ENCODE measurements around the gene DEPDC4.
"Not testable (repeated sequence)": the region's sequence is repeated elsewhere in the genome, so short reads cannot be mapped to it uniquely, and the experiment has no call there.

DEPDC4 gene

GRCh38 chr12:100267603-100268281 is 863 bp upstream of the DEPDC4 start:
- H3K36me3 ChIP-seq, result no peaks in the 10 kb centered on the region; the same call in 1 of the 2 replicates
- peak overlapping the region; percentile 94 for H3K27ac ChIP-seq
- no peaks in the 10 kb centered on the region for H3K27me3 ChIP-seq (ENCODE audit: insufficient read depth, low read depth, severe bottlenecking)
- peak overlapping the region; percentile 98 for H3K4me3 ChIP-seq (ENCODE audit: low read depth, low read length)
- no peaks in the 10 kb centered on the region for H3K9me3 ChIP-seq (ENCODE audit: severe bottlenecking)
- no peak for TF ChIP-seq CTCF (IDR thresholded peaks at IDR 0.05; ENCODE audit: low read depth, low read length)
- peak; percentile 25 for DNase-seq

GRCh38 chr12:100266585-100266834 is 369 bp downstream of the DEPDC4 start:
- no peaks in the 10 kb centered on the region for H3K27me3 ChIP-seq (ENCODE audit: insufficient read depth, low read depth, severe bottlenecking)
- no peaks in the 10 kb centered on the region for H3K9me3 ChIP-seq (ENCODE audit: severe bottlenecking)
- DNase-seq, result peak; percentile 94
- peak overlapping the region; percentile 94 for H3K27ac ChIP-seq
- TF ChIP-seq CTCF (IDR thresholded peaks at IDR 0.05; ENCODE audit: low read depth, low read length), result no peak
- H3K4me3 ChIP-seq (ENCODE audit: low read depth, low read length), result peak overlapping the region; percentile 98
- H3K36me3 ChIP-seq, result no peaks in the 10 kb centered on the region; the same call in 1 of the 2 replicates

GRCh38 chr12:100265732-100266584 is 921 bp downstream of the DEPDC4 start:
- Histone ChIP-seq H3K27me3 (ENCODE audit: insufficient read depth, low read depth, severe bottlenecking) (no peaks in the 10 kb centered on the region), H3K4me3 (ENCODE audit: low read depth, low read length) (peak overlapping the region; percentile 98), H3K9me3 (ENCODE audit: severe bottlenecking) (no peaks in the 10 kb centered on the region), H3K27ac (peak overlapping the region; percentile 94), H3K36me3 (no peaks in the 10 kb centered on the region; the same call in 1 of the 2 replicates)
- no peak for TF ChIP-seq CTCF (IDR thresholded peaks at IDR 0.05; ENCODE audit: low read depth, low read length)
- no peak for DNase-seq

GRCh38 chr12:100265107-100265506 is 1.8 kb downstream of the DEPDC4 start:
- not testable (repeated sequence) for H3K36me3 ChIP-seq; H3K9me3 ChIP-seq (ENCODE audit: severe bottlenecking); H3K4me3 ChIP-seq (ENCODE audit: low read depth, low read length); H3K27ac ChIP-seq; H3K27me3 ChIP-seq (ENCODE audit: insufficient read depth, low read depth, severe bottlenecking); DNase-seq

- DNase-seq, result no peak
- Histone ChIP-seq H3K27me3 (ENCODE audit: insufficient read depth, low read depth, severe bottlenecking) (no peaks in the 10 kb centered on the region), H3K27ac (no peak overlapping the region), H3K9me3 (ENCODE audit: severe bottlenecking) (no peaks in the 10 kb centered on the region), H3K4me3 (ENCODE audit: low read depth, low read length) (no peak overlapping the region), H3K36me3 (no peaks in the 10 kb centered on the region; the same call in 1 of the 2 replicates)
- TF ChIP-seq CTCF (IDR thresholded peaks at IDR 0.05; ENCODE audit: low read depth, low read length), result no peak
These were observed 3.7 kb downstream of the DEPDC4 start for GRCh38 chr12:100263131-100263530.

GRCh38 chr12:100258127-100258526 is 8.8 kb downstream of the DEPDC4 start:
- H3K27me3 ChIP-seq (ENCODE audit: insufficient read depth, low read depth, severe bottlenecking), result no peaks in the 10 kb centered on the region
- DNase-seq, result no peak
- H3K4me3 ChIP-seq (ENCODE audit: low read depth, low read length), result no peak overlapping the region
- H3K27ac ChIP-seq, result no peak overlapping the region
- no peaks in the 10 kb centered on the region for H3K9me3 ChIP-seq (ENCODE audit: severe bottlenecking)
- H3K36me3 ChIP-seq, result no peaks in the 10 kb centered on the region; the same call in 1 of the 2 replicates
- no peak for TF ChIP-seq CTCF (IDR thresholded peaks at IDR 0.05; ENCODE audit: low read depth, low read length)

Data from WERI-Rb-1 (cell line).